Erythroblast (primary cell): Measurements from ENCODE around the gene CTAGE6.
"Not testable (repeated sequence)": the region's sequence is repeated elsewhere in the genome, so short reads cannot be mapped to it uniquely, and the experiment has no call there.

ENCODE experiments used
- GATA1 ChIP-seq: IDR thresholded peaks from 2 replicates; pipeline ENCODE4 v1.6.1; 2011; ENCODE audit warnings: low read depth, mild to moderate bottlenecking, control low read depth, low read length, moderate library complexity
- POLR2A ChIP-seq: IDR thresholded peaks from 2 replicates; pipeline ENCODE4 v1.6.1; 2011; ENCODE audit warnings: mild to moderate bottlenecking, low read length

- TF ChIP-seq POLR2A, GATA1: not testable (repeated sequence)
These were observed 38.2 kb upstream of the CTAGE6 start for GRCh38 chr7:143795653-143796052.
